Heart left ventricle (tissue), 13 donors: Measurements from ENCODE around the gene PEMT.

Experiments
- CTCF ChIP-seq, 12 donors: fragments of 200-600 bp; sonication (generic) in 4 of 12; IDR thresholded peaks; one replicate each; pipeline versions ENCODE4 v1.5.0 to v1.8.0; 2018 to 2022; ENCODE audit warnings: antibody characterized with exemption in 12 of 12, mild to moderate bottlenecking in 5 of 12
- POLR2A ChIP-seq, 2 donors: fragments of 450-650 bp; IDR thresholded peaks; one replicate each; pipeline ENCODE4 v1.6.1; 2017; ENCODE audit warnings: antibody characterized with exemption in 2 of 2, mild to moderate bottlenecking in 2 of 2, moderate library complexity in 2 of 2
- donor health status: ischemic (EF 13 %, LVEDD 7.1; RV severe dilation, severe dysfunction).
- donor health status: DM: no; HTN: yes; CAD: no.
- donor health status: DM: no; HTN: no; CAD: no.
- donor health status: ischemic (EF 25% LVEDD 6.9; RV normal size, moderate dysfunction).
- donor health status: ischemic (EF 25% LVEDD 5.7; RV mildly dilated, moderate dysfunction).
- donor health status: ischemic (EF 35%, LVEDD 5.7; RV mildly dilated, moderate dysfunction).
- donor health status: nonischemic (EF 11% LVEDD 7.7; RV severe dilation, severe dysfunction).
- donor health status: DM: yes; HTN: yes; CAD: no.
- donor health status: PGD.
- donor health status: ischemic (EF 29% LVEDD 5.4; RV normal size, mild dysfunction).
- donor health status: nonischemic (EF 23%, LVEDD 6.1; RV moderate dilation, normal function).

- TF ChIP-seq POLR2A (IDR thresholded peaks at IDR 0.05) (no peak), CTCF (IDR thresholded peaks at IDR 0.05) (no peak)
Measured at GRCh38 chr17:17576772-17577234, 14.7 kb downstream of the PEMT start.
